ENCODE data around the gene TRABD2B.

Gene TRABD2B

GRCh38 chr1:47876587-47876963 lies 120.6 kb downstream of the TRABD2B start:
- no peaks in the 10 kb centered on the region for H3K9me3 Mint-ChIP-seq
- ATAC-seq (replicated peaks; ENCODE audit: extremely low read depth, poor library complexity, severe bottlenecking) (no peak), DNase-seq (ENCODE audit: low spot score in 2 of 2) (no peak)
- H3K36me3 Mint-ChIP-seq (ENCODE audit: insufficient read depth) = no peaks in the 10 kb centered on the region
- H3K4me3 Mint-ChIP-seq = no peak overlapping the region
- H3K27me3 Mint-ChIP-seq = peaks cover 21% of the 10 kb centered on the region
- no peaks in the 10 kb centered on the region for H3K4me1 Mint-ChIP-seq
- H3K27ac Mint-ChIP-seq (ENCODE audit: low read depth) = no peak overlapping the region

DNA sequence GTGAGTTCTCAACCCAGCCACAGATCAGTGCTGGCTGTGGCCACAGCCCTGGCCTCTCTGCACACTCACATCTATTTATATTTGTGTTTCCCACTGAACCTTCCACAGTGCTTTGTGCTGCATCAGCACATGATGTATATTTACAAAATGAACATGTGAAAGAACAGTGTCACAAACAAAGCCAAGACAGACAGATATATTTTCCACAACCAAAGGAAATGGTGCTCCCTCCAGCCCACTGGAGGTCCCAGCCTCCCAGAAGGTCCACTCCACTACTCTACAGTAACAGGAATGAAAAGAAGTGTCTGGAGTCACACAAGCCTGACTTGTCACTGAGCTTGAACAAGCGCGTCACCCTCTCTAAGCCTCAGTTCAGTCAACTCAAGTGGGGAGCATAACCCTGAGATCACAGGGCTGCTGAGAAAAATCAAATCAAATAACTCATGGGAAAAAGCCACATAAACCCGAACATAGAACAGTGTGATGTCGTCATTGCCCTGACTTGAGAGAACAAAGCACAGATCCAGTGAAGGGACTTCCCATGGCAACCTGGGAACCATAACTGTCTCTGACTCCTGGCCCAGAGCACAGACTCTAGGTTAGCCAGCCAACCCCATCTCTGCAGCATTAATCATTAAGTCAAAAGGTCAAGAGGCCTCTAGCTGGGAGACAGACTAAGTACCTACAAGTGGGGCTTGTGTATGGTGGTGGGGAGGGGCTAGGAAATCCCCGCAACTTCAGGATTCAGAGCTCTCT lies 121.2 kb downstream of the TRABD2B start:
- no peaks in the 10 kb centered on the region for H3K9me3 Mint-ChIP-seq
- no peaks in the 10 kb centered on the region for H3K4me1 Mint-ChIP-seq
- no peak for DNase-seq (ENCODE audit: low spot score in 2 of 2)
- peaks cover 22% of the 10 kb centered on the region for H3K27me3 Mint-ChIP-seq
- no peak overlapping the region for H3K27ac Mint-ChIP-seq (ENCODE audit: low read depth)
- no peak for ATAC-seq (replicated peaks; ENCODE audit: extremely low read depth, poor library complexity, severe bottlenecking)
- no peaks in the 10 kb centered on the region for H3K36me3 Mint-ChIP-seq (ENCODE audit: insufficient read depth)
- no peak overlapping the region for H3K4me3 Mint-ChIP-seq

GRCh38 chr1:47875036-47875435 lies 122.1 kb downstream of the TRABD2B start:
- ATAC-seq (replicated peaks; ENCODE audit: extremely low read depth, poor library complexity, severe bottlenecking) (no peak), DNase-seq (ENCODE audit: low spot score in 2 of 2) (no peak)
- H3K36me3 Mint-ChIP-seq (ENCODE audit: insufficient read depth) = no peaks in the 10 kb centered on the region
- no peak overlapping the region for H3K27ac Mint-ChIP-seq (ENCODE audit: low read depth)
- H3K9me3 Mint-ChIP-seq = no peaks in the 10 kb centered on the region
- no peaks in the 10 kb centered on the region for H3K4me1 Mint-ChIP-seq
- H3K4me3 Mint-ChIP-seq = no peak overlapping the region
- H3K27me3 Mint-ChIP-seq = peaks cover 22% of the 10 kb centered on the region

DNA sequence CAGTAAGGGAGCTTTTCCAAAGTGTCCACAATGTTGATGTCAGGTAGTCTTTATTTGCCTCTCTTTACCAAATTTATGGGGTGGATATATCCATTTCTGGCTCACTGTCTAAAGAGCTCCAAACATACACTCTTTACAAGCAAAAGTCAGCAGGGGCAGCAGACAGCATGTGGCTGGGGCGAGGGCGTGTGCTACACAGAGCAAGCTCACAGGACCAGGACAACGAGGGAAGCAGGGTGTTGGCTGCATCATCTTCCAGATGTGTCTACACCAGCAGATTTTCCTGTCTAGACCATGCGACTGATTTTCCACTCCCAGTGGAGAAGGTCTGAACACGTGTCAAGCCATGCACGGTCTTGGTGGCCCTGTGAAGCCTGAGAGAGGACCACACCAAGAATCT lies 123.8 kb downstream of the TRABD2B start:
- H3K9me3 Mint-ChIP-seq = no peaks in the 10 kb centered on the region
- H3K36me3 Mint-ChIP-seq (ENCODE audit: insufficient read depth) = no peaks in the 10 kb centered on the region
- ATAC-seq (replicated peaks; ENCODE audit: extremely low read depth, poor library complexity, severe bottlenecking) = no peak
- H3K4me1 Mint-ChIP-seq = no peaks in the 10 kb centered on the region
- peaks cover 22% of the 10 kb centered on the region for H3K27me3 Mint-ChIP-seq
- DNase-seq (ENCODE audit: low spot score in 2 of 2) = no peak
- H3K4me3 Mint-ChIP-seq = no peak overlapping the region
- no peak overlapping the region for H3K27ac Mint-ChIP-seq (ENCODE audit: low read depth)

DNA sequence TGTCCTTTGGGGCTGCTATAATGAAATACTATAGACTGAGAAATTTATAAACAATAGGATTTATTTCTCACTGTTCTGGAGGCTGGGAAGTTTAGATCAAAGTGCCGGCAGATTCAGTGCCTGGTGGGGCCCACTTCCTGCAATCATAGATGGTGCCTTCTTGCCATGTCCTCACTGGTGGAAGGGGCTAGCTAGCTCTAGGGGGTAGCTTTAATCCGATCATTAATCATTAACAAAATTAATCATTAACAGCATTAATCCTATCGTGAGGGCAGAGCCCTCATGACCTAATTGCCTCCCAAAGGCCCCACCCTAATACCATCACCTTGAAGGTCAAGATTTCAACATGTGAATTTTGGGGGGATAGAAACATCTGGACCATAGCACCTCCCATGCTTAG lies 124.3 kb downstream of the TRABD2B start:
- H3K27me3 Mint-ChIP-seq = peaks cover 22% of the 10 kb centered on the region
- ATAC-seq (replicated peaks; ENCODE audit: extremely low read depth, poor library complexity, severe bottlenecking) (no peak), DNase-seq (ENCODE audit: low spot score in 2 of 2) (no peak)
- H3K9me3 Mint-ChIP-seq = no peaks in the 10 kb centered on the region
- no peak overlapping the region for H3K4me3 Mint-ChIP-seq
- H3K27ac Mint-ChIP-seq (ENCODE audit: low read depth) = no peak overlapping the region
- no peaks in the 10 kb centered on the region for H3K4me1 Mint-ChIP-seq
- no peaks in the 10 kb centered on the region for H3K36me3 Mint-ChIP-seq (ENCODE audit: insufficient read depth)

GRCh38 chr1:47871799-47872353 lies 125.3 kb downstream of the TRABD2B start:
- H3K36me3 Mint-ChIP-seq (ENCODE audit: insufficient read depth) = no peaks in the 10 kb centered on the region
- no peak overlapping the region for H3K27ac Mint-ChIP-seq (ENCODE audit: low read depth)
- H3K4me1 Mint-ChIP-seq = no peaks in the 10 kb centered on the region
- H3K9me3 Mint-ChIP-seq = no peaks in the 10 kb centered on the region
- peaks cover 32% of the 10 kb centered on the region for H3K27me3 Mint-ChIP-seq
- H3K4me3 Mint-ChIP-seq = no peak overlapping the region
- no peak for DNase-seq (ENCODE audit: low spot score in 2 of 2)
- no peak for ATAC-seq (replicated peaks; ENCODE audit: extremely low read depth, poor library complexity, severe bottlenecking)

- Mint-ChIP-seq H3K36me3 (ENCODE audit: insufficient read depth) (no peaks in the 10 kb centered on the region), H3K9me3 (no peaks in the 10 kb centered on the region)
Measured at GRCh38 chr1:47870946-47871676, 126.1 kb downstream of the TRABD2B start.

DNA sequence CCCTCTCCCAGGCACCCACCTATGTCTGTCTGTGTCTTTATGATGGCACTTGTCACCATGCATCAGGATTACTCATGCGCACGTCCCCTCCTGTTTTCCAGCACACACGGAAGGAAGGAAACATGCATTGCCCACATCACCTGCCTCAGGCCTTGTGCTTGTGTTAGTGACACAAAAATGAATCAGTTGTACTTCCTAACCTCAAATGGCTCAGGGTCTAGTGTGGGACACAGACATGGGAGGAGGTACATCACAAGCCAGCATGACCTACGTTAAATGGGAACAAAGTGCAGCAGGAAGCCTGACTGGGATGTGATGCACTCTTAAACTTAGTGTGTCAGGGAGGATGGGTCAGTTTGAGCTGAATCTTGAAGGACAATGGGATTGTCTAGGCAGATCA lies 126.7 kb downstream of the TRABD2B start:
- DNase-seq (ENCODE audit: low spot score in 2 of 2) = no peak
- no peaks in the 10 kb centered on the region for H3K4me1 Mint-ChIP-seq
- peaks cover 23% of the 10 kb centered on the region for H3K27me3 Mint-ChIP-seq
- H3K27ac Mint-ChIP-seq (ENCODE audit: low read depth) = no peak overlapping the region
- no peaks in the 10 kb centered on the region for H3K36me3 Mint-ChIP-seq (ENCODE audit: insufficient read depth)
- no peak for ATAC-seq (replicated peaks; ENCODE audit: extremely low read depth, poor library complexity, severe bottlenecking)
- no peak overlapping the region for H3K4me3 Mint-ChIP-seq
- H3K9me3 Mint-ChIP-seq = no peaks in the 10 kb centered on the region

More at GRCh38 chr1:47870946-47871676, 126.1 kb downstream of the TRABD2B start:
- H3K27ac Mint-ChIP-seq (ENCODE audit: low read depth) = no peak overlapping the region
- ATAC-seq (replicated peaks; ENCODE audit: extremely low read depth, poor library complexity, severe bottlenecking) = no peak
- H3K4me3 Mint-ChIP-seq = no peak overlapping the region
- DNase-seq (ENCODE audit: low spot score in 2 of 2) = no peak
- H3K27me3 Mint-ChIP-seq = peaks cover 30% of the 10 kb centered on the region
- H3K4me1 Mint-ChIP-seq = no peaks in the 10 kb centered on the region

- DNase-seq (ENCODE audit: low spot score in 2 of 2) = no peak
Measured at GRCh38 chr1:47868348-47868676, 128.9 kb downstream of the TRABD2B start.

DNA sequence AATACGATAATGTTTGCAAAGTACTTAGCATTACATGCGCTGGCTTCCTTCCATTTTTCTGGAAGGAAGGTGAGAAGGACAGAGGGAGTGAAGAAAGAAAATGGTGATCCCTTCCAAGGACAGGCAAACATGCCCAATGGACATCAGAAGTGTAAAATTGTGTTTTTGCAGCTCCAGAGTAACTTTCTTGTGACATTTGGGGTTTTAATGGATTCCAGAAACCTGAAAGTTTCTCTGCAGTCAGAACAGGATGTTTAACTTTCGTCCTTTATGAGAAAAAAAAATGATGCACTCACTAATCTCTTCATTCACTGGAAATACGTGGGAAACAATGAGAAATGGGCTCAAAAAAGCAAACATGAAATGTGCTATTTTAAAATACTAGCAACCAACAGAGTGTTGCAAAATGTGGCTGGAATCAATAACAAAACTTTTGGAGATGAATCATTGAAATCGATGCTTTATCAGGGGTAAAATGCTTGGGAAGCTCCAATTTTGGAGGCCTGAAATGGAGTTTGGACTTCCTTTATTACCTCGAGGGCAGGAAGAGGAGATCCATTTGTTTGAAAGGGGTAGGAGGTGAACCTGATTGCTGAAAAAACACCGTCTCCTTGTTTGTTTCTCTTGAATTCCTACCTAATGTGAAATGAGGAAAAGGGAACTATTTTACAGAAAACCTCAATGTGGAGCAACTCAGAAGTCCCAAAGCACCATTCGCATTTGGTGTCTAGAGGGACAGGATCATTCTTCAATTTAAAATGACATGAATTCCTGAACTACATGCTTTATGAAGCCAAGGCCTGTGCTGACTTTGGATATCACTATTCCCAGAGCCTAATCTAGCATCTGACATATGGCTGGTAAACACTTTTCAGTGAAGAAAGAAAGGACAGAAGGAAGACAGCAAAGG lies 129.5 kb downstream of the TRABD2B start:
- no peaks in the 10 kb centered on the region for H3K4me1 Mint-ChIP-seq
- no peak overlapping the region for H3K4me3 Mint-ChIP-seq
- ATAC-seq (replicated peaks; ENCODE audit: extremely low read depth, poor library complexity, severe bottlenecking) = no peak
- H3K9me3 Mint-ChIP-seq = no peaks in the 10 kb centered on the region
- no peaks in the 10 kb centered on the region for H3K36me3 Mint-ChIP-seq (ENCODE audit: insufficient read depth)
- no peak overlapping the region for H3K27ac Mint-ChIP-seq (ENCODE audit: low read depth)
- H3K27me3 Mint-ChIP-seq = peaks cover 21% of the 10 kb centered on the region
- no peak for DNase-seq (ENCODE audit: low spot score in 2 of 2)

More at GRCh38 chr1:47868348-47868676, 128.9 kb downstream of the TRABD2B start:
- Mint-ChIP-seq H3K36me3 (ENCODE audit: insufficient read depth) (no peaks in the 10 kb centered on the region), H3K9me3 (no peaks in the 10 kb centered on the region), H3K27me3 (peaks cover 21% of the 10 kb centered on the region), H3K4me3 (no peak overlapping the region), H3K4me1 (no peaks in the 10 kb centered on the region), H3K27ac (ENCODE audit: low read depth) (no peak overlapping the region)
- ATAC-seq (replicated peaks; ENCODE audit: extremely low read depth, poor library complexity, severe bottlenecking) = no peak

GRCh38 chr1:47866601-47867437 lies 130.4 kb downstream of the TRABD2B start:
- Mint-ChIP-seq H3K4me3 (no peak overlapping the region), H3K27ac (ENCODE audit: low read depth) (no peak overlapping the region), H3K27me3 (peaks cover 14% of the 10 kb centered on the region), H3K36me3 (ENCODE audit: insufficient read depth) (no peaks in the 10 kb centered on the region), H3K4me1 (no peaks in the 10 kb centered on the region), H3K9me3 (no peaks in the 10 kb centered on the region)
- no peak for DNase-seq (ENCODE audit: low spot score in 2 of 2)
- ATAC-seq (replicated peaks; ENCODE audit: extremely low read depth, poor library complexity, severe bottlenecking) = no peak
